HL-60 (cell line): ENCODE results near the gene PSMC3IP.

Source experiments
- DNase-seq, 2 experiments: peaks; one replicate each; pipeline ENCODE4 v3.0.0-alpha.2; 2010 to 2020; ENCODE audit warnings: low read depth in 1 of 2, low spot score in 1 of 2
- H3K27ac ChIP-seq: fragments of 250-450 bp; sonication (Bioruptor Pico); replicated peaks from 2 replicates; pipeline ENCODE4 v1.5.1; 2020; ENCODE audit warnings: mild to moderate bottlenecking, moderate library complexity
- H3K27me3 ChIP-seq: fragments of 250-450 bp; sonication (Bioruptor Pico); 2 replicates; pipeline ENCODE4 v1.5.1; 2021; ENCODE audit warnings: mild to moderate bottlenecking, moderate library complexity; ENCODE audit not compliant: insufficient read depth, poor library complexity, severe bottlenecking
- H3K4me3 ChIP-seq: replicated peaks from 2 replicates; pipeline ENCODE4 v1.5.1; 2011; ENCODE audit warnings: mild to moderate bottlenecking, control low read depth, low read length; ENCODE audit not compliant: insufficient read depth
- GABPA ChIP-seq: IDR thresholded peaks from 2 replicates; pipeline ENCODE4 v1.6.1; 2012; ENCODE audit warnings: low read depth
- POLR2AphosphoS5 ChIP-seq: IDR thresholded peaks from 2 replicates; pipeline ENCODE4 v1.6.1; 2012; ENCODE audit warnings: low read depth
- SPI1 ChIP-seq: IDR thresholded peaks from 2 replicates; pipeline ENCODE4 v1.6.1; 2012; ENCODE audit warnings: low read depth, mild to moderate bottlenecking, borderline replicate concordance
- TF ChIP-seq, protein P1 (sequence below): IDR thresholded peaks from 2 replicates; pipeline ENCODE4 v1.6.1; 2012; ENCODE audit warnings: low read depth; ENCODE audit not compliant: insufficient replicate concordance
- TF ChIP-seq, protein P2 (sequence below): IDR thresholded peaks from one replicate; pipeline ENCODE4 v1.5.1; 2011; ENCODE audit warnings: low read length, control low read depth, inconsistent platforms; ENCODE audit not compliant: insufficient read depth

Gene PSMC3IP

DNA sequence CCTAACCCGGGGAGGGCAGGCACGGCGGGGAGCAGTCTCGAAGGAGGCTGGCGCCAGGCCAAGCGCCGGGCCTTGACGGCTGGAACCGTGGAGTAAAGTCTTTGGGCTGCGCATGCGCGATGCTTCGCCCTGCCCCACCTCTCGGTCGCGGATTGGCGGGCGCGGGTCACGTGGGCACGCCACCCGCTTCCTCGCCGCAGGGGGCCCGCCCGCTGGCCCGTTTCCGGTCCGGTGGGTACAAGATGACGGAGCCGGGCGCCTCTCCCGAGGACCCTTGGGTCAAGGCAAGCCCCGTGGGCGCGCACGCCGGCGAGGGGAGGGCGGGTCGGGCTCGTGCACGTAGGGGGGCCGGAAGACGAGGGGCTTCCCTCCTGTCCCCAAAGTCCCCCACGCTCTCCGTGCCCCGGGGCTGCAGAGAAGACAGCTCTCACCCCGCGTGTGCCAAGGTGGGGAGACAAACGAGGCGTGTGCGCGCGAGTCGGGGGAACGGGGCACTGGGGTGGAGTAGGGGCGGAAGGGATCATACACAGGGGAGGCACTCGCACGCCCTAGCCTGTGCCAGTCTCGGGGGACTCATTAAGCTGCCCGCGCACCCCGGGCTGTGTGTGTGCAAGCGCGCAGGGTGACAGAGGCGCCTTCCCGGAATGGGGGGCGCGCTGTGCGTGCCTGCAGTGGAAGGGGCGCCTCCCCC lies 10.5 kb downstream of the PSMC3IP start, which contains the start of gene MLX:
MLX (plus strand) TSS at position 218 of the 691 bp plus-strand sequence; CDS start at position 243, 25 bp downstream.
- Histone ChIP-seq H3K4me3 (peak within 1 kb of the TSS; percentile 82), H3K27me3 (no peaks in the 10 kb centered on the region), H3K27ac (peak within 1 kb of the TSS; percentile 97)
- TF ChIP-seq GABPA (no peak; the same call in 1 of the 2 replicates), POLR2AphosphoS5 (peak; percentile 91), SPI1 (no peak)
- DNase-seq, result peak; percentile 89 to 95

DNA sequence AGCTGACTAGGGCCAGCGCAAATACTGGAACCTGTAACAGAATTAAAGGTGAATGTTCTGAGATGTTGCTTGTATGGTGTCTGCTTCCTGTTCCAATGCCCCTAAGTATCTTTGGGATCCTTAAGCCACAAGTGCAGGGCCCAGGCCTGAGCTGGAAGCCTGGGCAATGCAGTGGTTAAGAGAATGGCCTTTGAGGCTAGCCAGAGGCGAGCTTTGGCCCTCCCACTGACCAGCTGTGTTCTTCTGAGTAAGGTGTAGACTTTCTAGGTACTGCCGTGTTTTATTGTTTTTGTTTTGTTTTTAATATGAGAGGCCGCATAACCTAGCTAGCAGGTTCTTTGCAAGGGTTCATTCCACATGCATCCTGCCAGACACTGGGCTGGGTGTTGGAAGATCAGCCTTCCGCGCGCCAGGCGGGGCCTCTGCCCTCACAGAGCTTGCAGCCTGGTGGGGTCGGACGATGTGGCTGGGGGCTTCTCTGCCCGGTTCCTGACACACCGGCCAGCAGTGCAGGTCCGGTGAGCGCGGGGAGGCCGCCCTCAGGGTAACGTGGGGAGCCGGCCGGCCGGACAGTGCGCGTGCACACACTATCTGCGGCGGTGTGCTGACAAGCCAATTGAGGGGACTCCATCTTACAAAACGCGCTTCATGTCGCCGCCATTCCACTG lies 11.2 kb downstream of the PSMC3IP start:
- peak overlapping the region; percentile 97 for H3K27ac ChIP-seq

DNA sequence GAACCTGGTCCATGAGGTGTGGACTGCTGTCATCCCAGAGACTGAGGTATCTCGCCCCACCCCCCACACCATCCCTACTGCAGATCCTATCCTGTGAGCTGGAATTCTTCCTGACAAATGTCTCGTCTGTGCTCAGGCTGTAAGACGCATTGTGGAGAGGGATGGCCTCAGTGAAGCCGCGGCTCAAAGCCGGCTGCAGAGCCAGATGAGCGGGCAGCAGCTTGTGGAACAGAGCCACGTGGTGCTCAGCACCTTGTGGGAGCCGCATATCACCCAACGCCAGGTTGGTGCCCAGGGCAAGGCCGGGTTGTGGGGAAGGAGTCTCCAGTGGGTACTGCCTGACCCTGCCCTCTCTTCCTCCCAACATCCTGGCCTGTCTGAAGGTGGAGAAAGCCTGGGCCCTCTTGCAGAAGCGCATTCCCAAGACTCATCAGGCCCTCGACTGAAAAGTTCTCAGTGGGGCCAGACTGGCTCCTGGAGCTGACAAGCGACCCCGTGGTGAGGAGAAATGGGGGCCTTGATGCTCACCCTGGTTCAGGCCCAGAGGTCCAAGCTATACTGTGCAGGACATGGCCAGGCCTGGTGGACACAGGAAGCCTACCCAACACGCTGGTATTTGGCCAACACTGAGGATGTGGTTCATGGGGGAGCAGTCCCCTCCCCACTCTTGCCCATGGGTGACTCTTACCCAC lies 11.9 kb downstream of the PSMC3IP start:
- no peak for DNase-seq
- TF ChIP-seq GABPA, result no peak
- TF ChIP-seq, protein P1, sequence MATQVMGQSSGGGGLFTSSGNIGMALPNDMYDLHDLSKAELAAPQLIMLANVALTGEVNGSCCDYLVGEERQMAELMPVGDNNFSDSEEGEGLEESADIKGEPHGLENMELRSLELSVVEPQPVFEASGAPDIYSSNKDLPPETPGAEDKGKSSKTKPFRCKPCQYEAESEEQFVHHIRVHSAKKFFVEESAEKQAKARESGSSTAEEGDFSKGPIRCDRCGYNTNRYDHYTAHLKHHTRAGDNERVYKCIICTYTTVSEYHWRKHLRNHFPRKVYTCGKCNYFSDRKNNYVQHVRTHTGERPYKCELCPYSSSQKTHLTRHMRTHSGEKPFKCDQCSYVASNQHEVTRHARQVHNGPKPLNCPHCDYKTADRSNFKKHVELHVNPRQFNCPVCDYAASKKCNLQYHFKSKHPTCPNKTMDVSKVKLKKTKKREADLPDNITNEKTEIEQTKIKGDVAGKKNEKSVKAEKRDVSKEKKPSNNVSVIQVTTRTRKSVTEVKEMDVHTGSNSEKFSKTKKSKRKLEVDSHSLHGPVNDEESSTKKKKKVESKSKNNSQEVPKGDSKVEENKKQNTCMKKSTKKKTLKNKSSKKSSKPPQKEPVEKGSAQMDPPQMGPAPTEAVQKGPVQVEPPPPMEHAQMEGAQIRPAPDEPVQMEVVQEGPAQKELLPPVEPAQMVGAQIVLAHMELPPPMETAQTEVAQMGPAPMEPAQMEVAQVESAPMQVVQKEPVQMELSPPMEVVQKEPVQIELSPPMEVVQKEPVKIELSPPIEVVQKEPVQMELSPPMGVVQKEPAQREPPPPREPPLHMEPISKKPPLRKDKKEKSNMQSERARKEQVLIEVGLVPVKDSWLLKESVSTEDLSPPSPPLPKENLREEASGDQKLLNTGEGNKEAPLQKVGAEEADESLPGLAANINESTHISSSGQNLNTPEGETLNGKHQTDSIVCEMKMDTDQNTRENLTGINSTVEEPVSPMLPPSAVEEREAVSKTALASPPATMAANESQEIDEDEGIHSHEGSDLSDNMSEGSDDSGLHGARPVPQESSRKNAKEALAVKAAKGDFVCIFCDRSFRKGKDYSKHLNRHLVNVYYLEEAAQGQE, result no peak
- no peak for TF ChIP-seq POLR2AphosphoS5
- TF ChIP-seq SPI1, result no peak
- TF ChIP-seq, protein P2, sequence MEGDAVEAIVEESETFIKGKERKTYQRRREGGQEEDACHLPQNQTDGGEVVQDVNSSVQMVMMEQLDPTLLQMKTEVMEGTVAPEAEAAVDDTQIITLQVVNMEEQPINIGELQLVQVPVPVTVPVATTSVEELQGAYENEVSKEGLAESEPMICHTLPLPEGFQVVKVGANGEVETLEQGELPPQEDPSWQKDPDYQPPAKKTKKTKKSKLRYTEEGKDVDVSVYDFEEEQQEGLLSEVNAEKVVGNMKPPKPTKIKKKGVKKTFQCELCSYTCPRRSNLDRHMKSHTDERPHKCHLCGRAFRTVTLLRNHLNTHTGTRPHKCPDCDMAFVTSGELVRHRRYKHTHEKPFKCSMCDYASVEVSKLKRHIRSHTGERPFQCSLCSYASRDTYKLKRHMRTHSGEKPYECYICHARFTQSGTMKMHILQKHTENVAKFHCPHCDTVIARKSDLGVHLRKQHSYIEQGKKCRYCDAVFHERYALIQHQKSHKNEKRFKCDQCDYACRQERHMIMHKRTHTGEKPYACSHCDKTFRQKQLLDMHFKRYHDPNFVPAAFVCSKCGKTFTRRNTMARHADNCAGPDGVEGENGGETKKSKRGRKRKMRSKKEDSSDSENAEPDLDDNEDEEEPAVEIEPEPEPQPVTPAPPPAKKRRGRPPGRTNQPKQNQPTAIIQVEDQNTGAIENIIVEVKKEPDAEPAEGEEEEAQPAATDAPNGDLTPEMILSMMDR, result no peak
- no peak overlapping the region; the same call in 1 of the 2 replicates for H3K27ac ChIP-seq
- H3K4me3 ChIP-seq, result no peak overlapping the region
- no peaks in the 10 kb centered on the region for H3K27me3 ChIP-seq

More for the DNA sequence above, 11.2 kb downstream of the PSMC3IP start:
- peak overlapping the region; percentile 82 for H3K4me3 ChIP-seq
- no peak for DNase-seq
- TF ChIP-seq, protein P1, result no peak
- TF ChIP-seq POLR2AphosphoS5 (no peak), GABPA (no peak), SPI1 (no peak)
- TF ChIP-seq, protein P2, result no peak
- H3K27me3 ChIP-seq, result no peaks in the 10 kb centered on the region
